Endothelial cell of hepatic sinusoid (primary cell): ENCODE measurements around the gene B3GAT2.

Source experiments
- in situ Hi-C: cut with HindIII; loops from 2 replicates; pipeline ENCODE4 v1.10.0; 2017; ENCODE audit warnings: low sequenced_read_pairs

The B3GAT2 gene

DNA sequence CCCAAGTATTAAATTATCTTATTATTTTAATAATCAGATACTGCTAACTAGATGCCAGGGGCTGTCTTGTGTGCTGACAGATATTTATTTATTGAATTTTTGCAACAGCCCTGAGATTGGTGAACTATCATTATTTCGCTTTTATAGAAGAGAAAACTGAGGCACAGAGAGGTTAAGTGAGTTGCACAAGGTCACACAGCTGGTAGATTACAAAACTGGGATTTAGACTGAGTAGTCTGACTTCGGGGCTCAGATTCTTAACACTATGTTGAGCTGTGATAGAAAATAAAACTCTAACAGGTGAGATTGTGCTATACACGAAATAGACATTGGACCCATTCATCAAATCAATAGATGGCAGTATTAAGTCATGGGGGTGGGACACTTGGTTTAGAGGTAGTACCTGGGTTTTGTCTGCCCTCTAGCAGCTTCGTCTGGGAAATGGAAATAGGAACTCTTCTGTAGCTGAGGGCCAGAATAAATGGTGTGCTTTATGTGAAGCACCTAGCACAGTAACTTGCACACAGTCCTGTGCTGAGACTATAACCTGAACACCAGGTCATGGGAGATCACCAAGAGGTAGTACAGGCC is 113.4 kb downstream of the B3GAT2 start:
- in situ Hi-C loops: no loop called here

DNA sequence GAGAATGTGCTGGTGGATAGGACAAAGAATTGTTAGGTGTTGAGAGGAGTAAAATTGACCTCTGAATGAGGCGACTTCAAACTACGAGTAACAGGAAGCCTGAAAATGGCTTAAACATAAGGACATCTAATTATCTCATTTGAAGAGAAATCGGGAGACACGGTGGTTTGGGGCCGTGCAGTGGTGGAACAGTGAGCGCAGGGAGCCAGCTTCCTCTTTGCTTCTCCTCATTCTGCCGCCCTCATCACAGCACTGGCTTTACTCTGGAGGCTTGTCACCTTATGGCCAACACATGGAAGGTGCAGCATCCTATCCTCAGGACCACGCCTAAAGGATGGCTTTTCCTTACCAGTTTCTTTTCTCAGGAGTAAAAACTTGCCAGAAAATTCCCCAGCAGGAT is 114.3 kb downstream of the B3GAT2 start:
- in situ Hi-C loops: no loop called here

DNA sequence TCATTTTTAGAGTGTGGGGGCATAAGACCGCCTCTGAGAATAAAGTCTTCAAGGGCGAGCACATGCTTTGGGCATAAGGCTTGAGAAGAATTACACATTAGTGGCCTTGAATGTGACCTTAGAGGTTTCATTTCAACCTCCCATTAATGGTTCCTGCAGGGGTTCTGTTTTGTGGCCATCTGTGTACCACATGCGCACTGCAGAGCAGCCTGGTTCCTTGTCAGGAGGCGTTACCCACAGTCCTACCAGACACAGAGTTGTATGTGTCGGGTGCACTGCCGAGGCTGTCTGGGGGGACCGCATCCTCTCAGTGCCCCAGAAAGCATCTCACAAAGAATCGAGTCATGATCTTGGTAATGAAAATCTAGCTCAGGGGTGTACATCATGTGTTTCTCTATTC is 115.7 kb downstream of the B3GAT2 start:
- in situ Hi-C loops: no loop called here

DNA sequence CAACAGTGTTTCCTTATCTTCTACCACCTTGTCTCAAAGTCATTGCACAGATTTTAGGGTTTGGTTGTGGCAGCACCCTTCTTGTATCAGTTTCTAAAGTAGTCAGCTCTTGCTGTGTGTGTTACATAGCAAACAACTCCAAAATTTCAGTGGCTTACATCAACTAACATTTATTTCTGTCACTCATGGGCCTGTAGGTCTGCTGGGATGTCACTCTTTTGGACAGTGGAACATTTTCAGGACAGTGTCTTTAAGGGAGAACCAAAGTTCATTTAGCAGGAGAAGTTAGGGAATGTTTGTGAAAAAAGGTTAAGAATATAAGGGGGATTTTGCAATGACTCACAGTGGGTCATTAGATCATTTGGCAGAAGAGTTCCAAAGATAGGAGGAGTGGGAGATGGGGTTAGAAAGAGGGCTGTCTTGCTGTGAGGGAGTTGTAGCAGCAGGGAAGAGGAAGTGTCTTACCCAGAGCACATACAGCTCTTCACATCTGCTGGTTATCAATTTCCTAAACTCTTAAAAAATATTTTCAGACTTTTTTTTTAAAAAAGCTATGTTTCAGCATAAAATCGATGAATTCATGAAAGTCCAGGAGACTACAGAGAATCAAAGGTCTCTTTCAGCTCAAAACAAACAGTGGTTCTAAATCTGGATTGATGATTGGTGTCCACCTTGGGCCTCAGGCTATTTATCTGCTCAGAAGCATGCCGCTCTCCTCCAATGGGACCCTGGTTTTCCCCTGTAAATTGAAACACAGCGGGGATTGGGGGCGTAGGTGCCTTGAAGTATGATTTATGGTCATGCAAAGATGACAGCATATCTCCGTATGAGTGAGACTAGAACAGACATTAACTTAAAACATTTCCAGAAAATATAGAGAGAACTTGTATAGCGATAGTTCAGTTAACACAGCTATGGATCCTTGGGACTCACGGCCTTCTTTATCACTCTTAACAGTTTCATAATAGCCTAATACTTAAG is 117.3 kb downstream of the B3GAT2 start:
- in situ Hi-C loops: no loop called here

DNA sequence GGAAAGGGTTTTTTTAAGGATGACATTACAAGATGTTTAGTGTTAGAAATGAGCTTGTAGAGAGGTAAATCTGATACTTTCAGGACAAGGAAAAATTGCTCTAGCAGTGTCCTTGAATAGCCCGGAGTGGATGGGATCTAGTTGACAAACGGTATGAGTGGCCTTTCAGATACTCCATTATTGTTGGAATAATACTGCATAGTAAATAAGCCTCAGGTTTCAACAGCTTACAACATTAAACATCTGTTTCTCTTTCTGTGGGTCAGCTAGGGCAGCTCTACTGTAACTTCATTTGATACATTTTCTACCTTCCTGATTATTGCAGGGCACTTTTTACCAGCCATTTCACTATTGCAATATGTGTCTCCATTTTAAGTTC is 118.0 kb downstream of the B3GAT2 start:
- in situ Hi-C loops: no loop called here

DNA sequence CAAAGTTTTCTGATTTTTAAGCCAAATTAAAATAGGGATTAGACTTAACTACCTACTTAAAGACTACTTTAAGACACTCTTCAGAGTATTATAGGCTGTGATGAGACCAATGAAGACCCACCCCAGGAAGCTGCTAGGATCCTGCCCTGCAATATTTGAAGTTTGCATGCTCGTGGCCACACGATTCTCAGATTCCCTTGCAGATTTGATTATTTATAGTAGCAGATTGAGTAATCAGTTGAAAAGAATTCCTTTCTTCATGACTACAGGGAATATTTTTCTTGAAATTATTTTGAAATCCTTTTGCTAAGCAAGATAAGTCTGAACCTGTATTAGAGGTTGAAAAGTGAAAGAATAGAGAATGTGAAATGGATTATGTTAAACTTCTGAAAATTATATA is 122.3 kb downstream of the B3GAT2 start:
- in situ Hi-C loops: loop anchor here (5.0 kb wide), 1 partner anchor 92 kb away; no protein-coding TSS in a partner anchor

DNA sequence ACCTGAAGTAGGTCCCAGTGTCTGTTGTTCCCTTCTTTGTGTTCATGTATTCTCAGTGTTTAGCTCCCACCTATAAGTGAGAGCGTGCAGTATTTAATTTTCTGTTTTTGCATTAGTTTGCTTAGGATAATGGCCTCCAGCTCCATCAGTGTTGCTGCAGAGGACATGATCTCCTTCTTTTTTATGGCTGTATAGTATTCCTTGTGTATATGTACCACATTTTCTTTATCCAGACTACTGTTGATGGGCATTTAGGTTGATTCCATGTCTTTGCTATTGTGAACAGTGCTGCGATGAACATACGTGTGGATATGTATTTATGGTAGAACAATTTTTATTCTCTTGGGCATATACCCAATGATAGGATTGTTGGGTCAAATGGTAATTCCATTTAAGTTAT is 125.4 kb downstream of the B3GAT2 start:
- in situ Hi-C loops: loop anchor here (5.0 kb wide), 1 partner anchor 89 kb away; no protein-coding TSS in a partner anchor

DNA sequence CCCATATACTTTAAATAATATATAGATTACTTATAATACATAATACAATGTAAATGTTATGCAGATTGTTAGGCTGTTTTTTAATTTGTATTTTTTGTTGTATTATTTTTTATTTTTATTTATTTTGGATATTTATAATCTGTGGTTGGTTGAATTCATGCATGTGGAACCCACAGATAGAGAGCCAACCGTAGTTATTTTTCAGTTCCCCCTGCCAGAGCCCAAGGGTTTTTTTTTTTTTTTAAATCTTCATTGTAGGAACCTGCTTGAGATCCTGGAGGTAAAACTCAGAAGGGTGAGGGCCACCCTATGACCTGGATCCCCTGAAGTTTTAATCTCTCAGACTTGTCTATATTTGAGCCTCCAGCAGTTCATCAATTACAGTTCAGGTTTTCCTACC is 133.2 kb downstream of the B3GAT2 start:
- in situ Hi-C loops: no loop called here

DNA sequence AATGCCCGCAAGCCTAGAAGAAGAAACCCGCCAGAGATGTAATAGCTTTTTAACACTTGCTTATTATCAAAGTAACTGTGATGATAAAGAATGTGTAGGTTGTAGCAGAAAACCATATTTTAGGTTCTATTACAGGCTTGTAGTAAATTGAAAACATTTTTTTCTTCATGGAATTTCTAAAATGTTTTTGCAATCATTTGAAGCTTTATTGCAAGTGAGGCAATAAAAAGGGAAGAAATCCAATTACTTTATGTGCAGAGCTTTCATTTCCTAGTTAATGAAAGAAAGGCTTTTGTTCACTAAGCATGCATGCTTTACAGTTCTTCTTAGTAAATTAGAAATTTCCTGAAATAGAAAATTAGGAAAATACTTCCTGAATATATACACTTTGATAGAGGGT is 135.1 kb downstream of the B3GAT2 start:
- in situ Hi-C loops: no loop called here

DNA sequence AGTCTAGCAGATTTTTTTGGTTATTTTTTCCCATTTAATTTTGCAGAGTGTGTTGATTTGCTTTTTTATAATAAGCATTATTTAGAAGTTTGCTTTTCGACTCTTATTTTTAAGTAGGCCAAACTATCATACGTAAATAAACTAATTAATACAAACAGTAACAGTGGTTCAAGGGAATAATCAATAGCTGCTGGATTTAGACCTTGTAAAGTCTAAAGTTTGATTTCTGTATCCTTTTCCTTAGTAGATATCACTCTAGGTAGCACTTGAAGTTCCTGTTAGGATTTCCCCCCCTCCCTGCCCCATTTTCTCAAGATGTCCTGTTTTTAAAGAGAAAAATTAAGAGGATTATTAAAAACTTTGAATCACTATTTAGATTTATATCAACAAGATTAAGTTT is 136.1 kb downstream of the B3GAT2 start:
- in situ Hi-C loops: no loop called here

DNA sequence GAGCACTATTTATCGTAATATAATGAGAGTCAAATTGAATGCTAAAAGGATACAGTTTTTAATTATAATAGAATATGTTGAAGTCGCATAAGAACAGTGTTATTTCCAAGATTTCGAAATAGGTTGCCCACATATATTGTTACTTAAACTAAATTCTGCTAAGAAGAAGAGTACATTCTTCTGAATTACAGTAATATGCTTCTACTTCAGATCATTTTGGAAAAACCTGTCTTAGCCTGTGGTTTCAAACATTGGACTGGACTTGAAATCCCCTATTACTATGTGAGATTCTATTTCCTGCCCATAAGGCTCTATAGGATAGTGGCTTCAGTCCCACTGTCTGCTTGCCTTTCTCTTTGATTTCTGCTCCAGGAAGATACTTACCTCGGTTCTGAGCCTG is 137.2 kb downstream of the B3GAT2 start:
- in situ Hi-C loops: no loop called here

DNA sequence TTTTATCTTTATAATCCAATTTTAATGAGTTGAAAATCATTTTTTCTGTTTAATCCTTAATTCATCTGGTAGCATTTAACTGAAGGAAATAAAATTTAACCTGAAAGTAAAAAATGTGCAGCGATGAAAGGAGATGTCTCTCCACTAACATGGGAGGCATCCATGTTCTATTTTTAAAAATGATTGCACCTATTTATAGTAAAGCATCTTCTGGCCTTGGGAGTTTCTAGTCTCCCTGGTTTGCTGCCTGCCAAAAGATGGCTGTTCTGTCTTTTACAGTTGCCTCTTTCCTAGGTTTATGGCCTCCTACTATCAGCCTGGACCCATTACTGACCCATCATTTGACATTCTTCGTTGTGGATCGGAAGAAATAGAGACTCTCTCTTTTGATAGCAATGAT is 143.0 kb downstream of the B3GAT2 start:
- in situ Hi-C loops: no loop called here

DNA sequence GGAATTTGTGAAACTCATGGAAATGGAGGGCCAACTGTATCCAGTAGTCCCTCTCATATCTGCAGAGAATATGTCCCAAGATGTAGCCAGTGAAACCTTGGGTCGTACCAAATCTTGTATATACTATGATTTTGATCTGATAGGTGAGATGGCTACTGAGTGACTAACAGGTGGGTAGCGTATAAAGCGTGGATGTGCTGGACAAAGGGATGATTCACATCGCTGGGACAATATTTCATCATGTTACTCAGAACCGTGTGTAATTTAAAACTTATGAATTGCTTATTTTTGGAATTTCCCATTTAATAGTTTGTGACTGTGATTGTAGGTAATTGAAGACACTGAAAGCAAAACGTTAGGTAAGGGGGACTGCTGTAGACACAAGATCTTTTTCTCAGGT is 145.1 kb downstream of the B3GAT2 start:
- in situ Hi-C loops: no loop called here
